Esophagus muscularis mucosa (tissue), 3 donors: ENCODE measurements around the gene SPP2.

Experiments
- CTCF ChIP-seq, 3 experiments: fragments of 200-600 bp in 2 of 3; fragments of 450-650 bp in 1 of 3; sonication (generic) in 2 of 3; IDR thresholded peaks; one replicate each; pipeline ENCODE4 v1.5.1; 2017 to 2019; ENCODE audit warnings: antibody characterized with exemption in 3 of 3, mild to moderate bottlenecking in 2 of 3, moderate library complexity in 1 of 3
- POLR2AphosphoS5 ChIP-seq, 2 donors: sonication (generic); formaldehyde crosslinking; IDR thresholded peaks; one replicate each; pipeline ENCODE4 v1.6.1; 2017; ENCODE audit warnings: antibody characterized with exemption in 2 of 2

DNA sequence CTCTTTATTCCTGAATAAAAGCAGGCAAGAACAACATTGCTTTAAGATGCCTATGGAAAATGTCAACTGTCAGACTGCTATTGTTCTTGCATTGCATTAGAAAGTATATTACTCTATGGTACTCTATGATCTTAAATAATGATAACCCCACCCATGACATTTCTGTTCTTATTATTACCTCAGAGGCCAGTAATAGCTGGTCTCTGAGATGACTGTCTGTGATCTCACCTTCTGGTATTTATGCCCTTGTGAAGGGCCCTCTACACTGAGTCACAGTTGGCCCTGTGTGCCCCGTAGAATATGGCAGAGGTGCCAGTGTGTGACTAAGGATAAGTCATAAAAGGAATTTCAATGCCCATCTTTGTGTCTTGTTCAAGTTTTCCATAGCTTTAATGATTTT, 61.0 kb downstream of the SPP2 start:
- TF ChIP-seq CTCF (IDR thresholded peaks at IDR 0.05): no peak
- no peak for TF ChIP-seq POLR2AphosphoS5 (IDR thresholded peaks at IDR 0.05)
